Gastrocnemius medialis (tissue), 4 donors: ENCODE data around the gene KIF18A. TPM values are rescaled to one million over a fixed set of nuclear protein-coding genes. Genes with fewer than 3 reads are reported as not detected.
A peak's percentile ranks its signal among the peaks of the same experiment; 100 is the strongest.

Source experiments
- ATAC-seq, 2 donors: fragments of 150-250 bp; one replicate each; pipeline ENCODE4 v1.9.1; 2016
- DNase-seq, 2 donors: peaks; one replicate each; pipeline ENCODE4 v3.0.0-alpha.2; 2019
- H3K27ac ChIP-seq, 4 donors: fragments of 200-600 bp; sonication (generic); 1 replicate in 1 of 4; 2 replicates in 3 of 4; pipeline ENCODE4 v1.5.1; 2016 to 2018; ENCODE audit warnings: mild to moderate bottlenecking in 2 of 4, moderate library complexity in 1 of 4
- H3K27me3 ChIP-seq, 3 donors: fragments of 200-600 bp; sonication (generic) in 2 of 3; 1 replicate in 1 of 3; 2 replicates in 2 of 3; pipeline versions ENCODE4 v1.5.1 to v1.6.0; 2016 to 2019; ENCODE audit warnings: mild to moderate bottlenecking in 1 of 3, moderate library complexity in 1 of 3
- H3K36me3 ChIP-seq, 2 donors: fragments of 200-600 bp; sonication (generic) in 1 of 2; one replicate each; pipeline ENCODE4 v1.5.1; 2017 to 2018
- H3K4me1 ChIP-seq, 2 donors: fragments of 200-600 bp; sonication (generic) in 1 of 2; one replicate each; pipeline ENCODE4 v1.5.1; 2016 to 2017; ENCODE audit warnings: mild to moderate bottlenecking in 2 of 2
- H3K4me3 ChIP-seq, 4 donors: fragments of 200-600 bp; sonication (generic) in 3 of 4; 1 replicate in 1 of 4; 2 replicates in 3 of 4; pipeline ENCODE4 v1.5.1; 2016 to 2019; ENCODE audit warnings: mild to moderate bottlenecking in 2 of 4
- H3K9me3 ChIP-seq, 3 donors: fragments of 200-600 bp; sonication (generic) in 2 of 3; 1 replicate in 1 of 3; 2 replicates in 2 of 3; pipeline ENCODE4 v1.5.1; 2016 to 2019
- CTCF ChIP-seq, 5 experiments: fragments of 450-650 bp in 3 of 5; fragments of 200-600 bp in 2 of 5; sonication (generic) in 2 of 5; IDR thresholded peaks in 4 of 5; conservative IDR thresholded peaks in 1 of 5; 1 replicate in 4 of 5; 2 replicates in 1 of 5; pipeline ENCODE4 v1.5.1; 2016 to 2019; ENCODE audit warnings: antibody characterized with exemption in 5 of 5, mild to moderate bottlenecking in 3 of 5, moderate library complexity in 3 of 5
- POLR2A ChIP-seq, 2 donors: fragments of 450-650 bp; IDR thresholded peaks; one replicate each; pipeline ENCODE4 v1.6.1; 2017; ENCODE audit warnings: antibody characterized with exemption in 2 of 2, mild to moderate bottlenecking in 2 of 2, moderate library complexity in 2 of 2
- in situ Hi-C, 4 donors: fragments of 200-750 bp; cut with MboI; loops; one replicate each; pipeline versions ENCODE4 v1.15.0 to v1.8.0; 2017; ENCODE audit warnings: low sequenced_read_pairs in 4 of 4
- intact Hi-C: fragments of 100-400 bp; cut with DNase I; formaldehyde crosslinking; loops from one replicate; pipeline ENCODE4 v1.15.1; 2023; ENCODE audit warnings: low total_unique reads
- total RNA-seq, 4 donors: library from RNA; depleted of rRNA; stranded (reverse); fragments of >200 nt; gene quantifications; one replicate each; pipeline versions ENCODE4 v1.1.0 to v1.2.3, GENCODE V29; 2016

The KIF18A gene
- total RNA-seq, 4 donors from 2014 or later, result 0.10 to 0.41 (median 0.10) TPM

- intact Hi-C loops, result no loop called here
- Histone ChIP-seq H3K9me3 (no peaks in the 10 kb centered on the region), H3K27ac (no peak overlapping the region), H3K27me3 (no peaks in the 10 kb centered on the region), H3K4me3 (no peak overlapping the region), H3K4me1 (peaks cover 0 to 9% of the 10 kb centered on the region in 2 donors), H3K36me3 (no peaks in the 10 kb centered on the region)
- in situ Hi-C loops, result loop anchor here in 1 of 4 donors (25.0 kb wide), 1 partner anchor 611 kb away; the partner anchor contains the start of gene LIN7C
- ATAC-seq (no peak), DNase-seq (no peak)
- TF ChIP-seq POLR2A (IDR thresholded peaks at IDR 0.05) (no peak), CTCF (IDR thresholded peaks at IDR 0.05 in 4 of 5, conservative IDR thresholded peaks at IDR 0.05 in 1 of 5) (no peak)
These were observed 15.2 kb upstream of the KIF18A start for GRCh38 chr11:28123151-28123581.

- Histone ChIP-seq H3K27me3 (no peaks in the 10 kb centered on the region), H3K4me1 (peaks cover 0 to 9% of the 10 kb centered on the region in 2 donors), H3K4me3 (no peak overlapping the region), H3K9me3 (no peaks in the 10 kb centered on the region), H3K36me3 (no peaks in the 10 kb centered on the region), H3K27ac (no peak overlapping the region)
- TF ChIP-seq POLR2A (IDR thresholded peaks at IDR 0.05) (no peak), CTCF (IDR thresholded peaks at IDR 0.05 in 4 of 5, conservative IDR thresholded peaks at IDR 0.05 in 1 of 5) (no peak)
- in situ Hi-C loops (loop anchor here in 1 of 4 donors (25.0 kb wide), 1 partner anchor 605 kb away; the partner anchor contains the start of gene LIN7C), intact Hi-C loops (no loop called here)
- ATAC-seq (no peak), DNase-seq (no peak)
These were observed 9.8 kb upstream of the KIF18A start for GRCh38 chr11:28117712-28118111.

- no peak for TF ChIP-seq CTCF (IDR thresholded peaks at IDR 0.05 in 4 of 5, conservative IDR thresholded peaks at IDR 0.05 in 1 of 5)
- no peak for TF ChIP-seq POLR2A (IDR thresholded peaks at IDR 0.05)
- Histone ChIP-seq H3K36me3 (no peaks in the 10 kb centered on the region), H3K27ac (no peak overlapping the region), H3K9me3 (no peaks in the 10 kb centered on the region), H3K4me1 (peaks cover 12 to 15% of the 10 kb centered on the region in 2 donors), H3K27me3 (no peaks in the 10 kb centered on the region), H3K4me3 (no peak overlapping the region)
- intact Hi-C loops, result no loop called here
- in situ Hi-C loops, result loop anchor here in 1 of 4 donors (25.0 kb wide), 1 partner anchor 602 kb away; the partner anchor contains the start of gene LIN7C
- ATAC-seq (no peak), DNase-seq (no peak)
These were observed 6.8 kb upstream of the KIF18A start for GRCh38 chr11:28114731-28115130.

- intact Hi-C loops (no loop called here), in situ Hi-C loops (loop anchor here in 1 of 4 donors (25.0 kb wide), 1 partner anchor 602 kb away; the partner anchor contains the start of gene LIN7C)
- Histone ChIP-seq H3K9me3 (no peaks in the 10 kb centered on the region), H3K27ac (no peak overlapping the region), H3K4me3 (no peak overlapping the region), H3K27me3 (no peaks in the 10 kb centered on the region), H3K4me1 (peaks cover 18 to 21% of the 10 kb centered on the region in 2 donors), H3K36me3 (no peaks in the 10 kb centered on the region)
- DNase-seq (no peak), ATAC-seq (no peak)
- TF ChIP-seq POLR2A (IDR thresholded peaks at IDR 0.05) (no peak), CTCF (IDR thresholded peaks at IDR 0.05 in 4 of 5, conservative IDR thresholded peaks at IDR 0.05 in 1 of 5) (no peak)
These were observed 6.2 kb upstream of the KIF18A start for GRCh38 chr11:28114116-28114515.

GRCh38 chr11:28110821-28111200 is 2.9 kb upstream of the KIF18A start:
- no peak for TF ChIP-seq CTCF (IDR thresholded peaks at IDR 0.05 in 4 of 5, conservative IDR thresholded peaks at IDR 0.05 in 1 of 5)
- TF ChIP-seq POLR2A (IDR thresholded peaks at IDR 0.05), result no peak
- Histone ChIP-seq H3K9me3 (no peaks in the 10 kb centered on the region), H3K27me3 (no peaks in the 10 kb centered on the region), H3K4me1 (peaks cover 19 to 34% of the 10 kb centered on the region in 2 donors), H3K36me3 (no peaks in the 10 kb centered on the region), H3K4me3 (peak overlapping the region; percentile 80 to 93 (median 86)), H3K27ac (peak overlapping the region; percentile 83 to 90 (median 86))
- intact Hi-C loops, result no loop called here
- ATAC-seq (no peak), DNase-seq (no peak)
- in situ Hi-C loops, result loop anchor here in 1 of 4 donors (25.0 kb wide), 1 partner anchor 599 kb away; the partner anchor contains the start of gene LIN7C
